ENCODE measurements around the gene GBX1.

GRCh38 chr7:151124481-151124880, 43.0 kb downstream of the GBX1 start:
- TF ChIP-seq CTCF (IDR thresholded peaks at IDR 0.05; ENCODE audit: insufficient read depth, low read length, poor library complexity, severe bottlenecking), result no peak
- TF ChIP-seq EZH2phosphoT487 (conservative IDR thresholded peaks at IDR 0.05; ENCODE audit: low read length), result no peak

All from SU-DHL-6 (cell line).